Measurements from ENCODE around the gene VAC14. TPM values are rescaled to one million over a fixed set of nuclear protein-coding genes. Genes with fewer than 3 reads are reported as not detected.

VAC14 gene
- total RNA-seq, 1 donor from 2014 or later, result 52.2 TPM

- H3K4me1 ChIP-seq, result peaks cover 40% of the 10 kb centered on the region
- no peaks in the 10 kb centered on the region for H3K27me3 ChIP-seq
- H3K36me3 ChIP-seq, result no peaks in the 10 kb centered on the region
- no peaks in the 10 kb centered on the region for H3K9me3 ChIP-seq
- no peak for TF ChIP-seq CTCF (IDR thresholded peaks at IDR 0.05)
- ATAC-seq, result no peak
- intact Hi-C loops (cut with DNase I), result no loop called here
- no peak overlapping the region for H3K27ac ChIP-seq
- H3K4me3 ChIP-seq, result no peak overlapping the region
- no peak for DNase-seq
These were observed 88.6 kb downstream of the VAC14 start for GRCh38 chr16:70712359-70712758.

GRCh38 chr16:70711211-70712031 is 89.5 kb downstream of the VAC14 start:
- peak; percentile 12 for ATAC-seq
- no peak for DNase-seq
- no peaks in the 10 kb centered on the region for H3K36me3 ChIP-seq
- no peaks in the 10 kb centered on the region for H3K9me3 ChIP-seq
- H3K27me3 ChIP-seq, result no peaks in the 10 kb centered on the region
- no peak overlapping the region for H3K4me3 ChIP-seq
- no peak overlapping the region for H3K27ac ChIP-seq
- no peak for TF ChIP-seq CTCF (IDR thresholded peaks at IDR 0.05)
- peaks cover 40% of the 10 kb centered on the region for H3K4me1 ChIP-seq
- intact Hi-C loops (cut with DNase I), result no loop called here

GRCh38 chr16:70710422-70711210 is 90.3 kb downstream of the VAC14 start:
- TF ChIP-seq CTCF (IDR thresholded peaks at IDR 0.05), result no peak
- intact Hi-C loops (cut with DNase I), result no loop called here
- DNase-seq (no peak), ATAC-seq (no peak)
- peak overlapping the region; percentile 58 for H3K27ac ChIP-seq
- no peaks in the 10 kb centered on the region for H3K36me3 ChIP-seq
- H3K27me3 ChIP-seq, result no peaks in the 10 kb centered on the region
- no peak overlapping the region for H3K4me3 ChIP-seq
- H3K9me3 ChIP-seq, result no peaks in the 10 kb centered on the region
- H3K4me1 ChIP-seq, result peaks cover 32% of the 10 kb centered on the region

- TF ChIP-seq CTCF (IDR thresholded peaks at IDR 0.05), result no peak
- ATAC-seq (no peak), DNase-seq (no peak)
- Histone ChIP-seq H3K4me3 (no peak overlapping the region), H3K27ac (peak overlapping the region; percentile 58), H3K9me3 (no peaks in the 10 kb centered on the region), H3K36me3 (no peaks in the 10 kb centered on the region), H3K27me3 (no peaks in the 10 kb centered on the region), H3K4me1 (peaks cover 26% of the 10 kb centered on the region)
- intact Hi-C loops (cut with DNase I), result no loop called here
These were observed 91.0 kb downstream of the VAC14 start for GRCh38 chr16:70709942-70710341.

- intact Hi-C loops (cut with DNase I), result no loop called here
- Histone ChIP-seq H3K4me1 (peaks cover 23% of the 10 kb centered on the region), H3K4me3 (no peak overlapping the region), H3K36me3 (no peaks in the 10 kb centered on the region), H3K27ac (peak overlapping the region; percentile 58), H3K9me3 (no peaks in the 10 kb centered on the region), H3K27me3 (no peaks in the 10 kb centered on the region)
- no peak for DNase-seq
- no peak for ATAC-seq
- TF ChIP-seq CTCF (IDR thresholded peaks at IDR 0.05), result no peak
These were observed 91.5 kb downstream of the VAC14 start for GRCh38 chr16:70709457-70709856.

Data from upper lobe of right lung (tissue), 1 donor.